ENCODE measurements around the gene TPK1. TPM values are rescaled to one million over a fixed set of nuclear protein-coding genes. Genes with fewer than 3 reads are reported as not detected.

The TPK1 gene
- total and polyA plus RNA-seq, 7 experiments from 2014 or later = 18.2 to 32.9 (median 26.3) TPM

DNA sequence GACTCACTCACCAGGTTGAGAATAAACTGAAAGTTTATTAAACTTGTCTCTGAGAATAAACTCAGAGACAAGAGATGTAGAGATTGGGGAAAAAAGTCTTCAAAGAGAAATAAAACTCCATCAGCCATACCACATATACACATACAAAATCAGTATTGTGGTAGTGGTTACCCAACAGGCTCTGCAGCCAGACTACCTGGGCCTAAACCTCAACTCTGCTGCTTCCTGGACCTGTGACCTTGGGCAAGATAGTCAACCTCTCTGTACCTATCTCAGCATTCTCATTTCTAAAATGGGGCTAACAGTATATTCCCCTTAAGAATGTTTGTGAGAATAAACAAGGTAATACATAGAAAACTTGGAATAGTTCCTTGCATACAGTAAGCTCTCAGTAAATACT, 15.3 kb downstream of the TPK1 start:
- Mint-ChIP-seq H3K4me3 (peak overlapping the region; percentile 14 to 84 (median 48)), H3K27me3 (no peaks in the 10 kb centered on the region), H3K9me3 (peaks cover 0 to 3% (median 0%) of the 10 kb centered on the region in 11 donors), H3K27ac (peak overlapping the region; percentile 51 to 96 (median 92)), H3K4me1 (peaks cover 35 to 95% (median 92%) of the 10 kb centered on the region in 7 donors), H3K36me3 (peaks cover 0 to 21% (median 14%) of the 10 kb centered on the region in 5 donors)
- ATAC-seq (peak; percentile 35), DNase-seq (peak in 1 of 9 donors; percentile 10)
- peak overlapping the region; percentile 24 for H3K27ac ChIP-seq (ENCODE audit: low read depth, low read length)
- no peak overlapping the region for H3K4me3 ChIP-seq (ENCODE audit: low read length)
- CTCF ChIA-PET = interaction anchor here (1.0 to 1.8 kb wide), 4 partner anchors 8 to 35 kb away, joined by 3 to 10 read pairs (median 5); no protein-coding TSS in a partner anchor
- POLR2A ChIA-PET = interaction anchor here (0.8 to 9.6 kb wide), 4 partner anchors 8 to 32 kb away, joined by 3 to 394 read pairs (median 14); partner anchors contain the start of gene TPK1
- no peaks in the 10 kb centered on the region for H3K36me3 ChIP-seq (ENCODE audit: control insufficient read depth in 2 of 3, insufficient read depth in 3 of 3, low read length in 3 of 3)
- no peaks in the 10 kb centered on the region for H3K27me3 ChIP-seq (ENCODE audit: control insufficient read depth in 2 of 2, insufficient read depth in 2 of 2, low read length in 2 of 2)
- no peaks in the 10 kb centered on the region for H3K9me3 ChIP-seq (ENCODE audit: control insufficient read depth in 2 of 3, low read length in 3 of 3)
- peaks cover 36 to 57% of the 10 kb centered on the region in 2 donors for H3K4me1 ChIP-seq (ENCODE audit: control insufficient read depth in 2 of 2, insufficient read depth in 2 of 2, low read length in 2 of 2)
- intact Hi-C loops (cut with micrococcal nuclease) = loop anchor here (1.0 to 5.0 kb wide), 3 partner anchors 8 to 33 kb away; no protein-coding TSS in a partner anchor

DNA sequence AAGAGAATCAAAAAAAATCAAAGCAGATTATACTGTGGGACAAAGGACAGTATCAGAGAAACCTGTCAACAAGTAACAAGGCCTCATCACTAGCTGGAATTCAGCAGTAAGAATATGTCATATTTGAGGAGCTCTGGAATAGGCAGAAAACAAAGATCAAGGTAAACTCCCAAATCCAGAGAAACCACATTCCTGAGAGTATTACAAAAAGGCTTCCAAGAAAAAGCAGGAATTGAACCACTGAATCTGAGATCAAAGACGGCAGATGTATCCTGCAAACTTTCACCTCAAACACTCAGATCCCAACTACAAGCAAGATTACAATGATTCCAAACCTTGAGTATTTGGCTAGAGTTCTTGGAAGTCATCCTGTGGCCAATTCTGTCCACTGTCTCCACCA, 16.3 kb downstream of the TPK1 start:
- Mint-ChIP-seq H3K4me3 (peak overlapping the region in 9 of 10 donors; percentile 27 to 84 (median 64)), H3K27ac (peak overlapping the region; percentile 87 to 97 (median 93)), H3K9me3 (peaks cover 0 to 3% (median 0%) of the 10 kb centered on the region in 11 donors), H3K36me3 (peaks cover 0 to 21% (median 6%) of the 10 kb centered on the region in 5 donors), H3K27me3 (no peaks in the 10 kb centered on the region), H3K4me1 (peaks cover 34 to 95% (median 89%) of the 10 kb centered on the region in 7 donors)
- DNase-seq = no peak
- no peak for ATAC-seq
- CTCF ChIA-PET = interaction anchor here (1.0 to 1.7 kb wide), 2 partner anchors 14 to 16 kb away, joined by 3 to 7 read pairs; no protein-coding TSS in a partner anchor
- POLR2A ChIA-PET = interaction anchor here (0.7 to 9.6 kb wide), 5 partner anchors 7 to 104 kb away, joined by 3 to 394 read pairs (median 9); partner anchors contain the start of gene TPK1
- peaks cover 36 to 57% of the 10 kb centered on the region in 2 donors for H3K4me1 ChIP-seq (ENCODE audit: control insufficient read depth in 2 of 2, insufficient read depth in 2 of 2, low read length in 2 of 2)
- H3K36me3 ChIP-seq (ENCODE audit: control insufficient read depth in 2 of 3, insufficient read depth in 3 of 3, low read length in 3 of 3) = no peaks in the 10 kb centered on the region
- no peaks in the 10 kb centered on the region for H3K9me3 ChIP-seq (ENCODE audit: control insufficient read depth in 2 of 3, low read length in 3 of 3)
- peak overlapping the region; percentile 73 for H3K27ac ChIP-seq (ENCODE audit: low read depth, low read length)
- H3K4me3 ChIP-seq (ENCODE audit: low read length) = peak overlapping the region; percentile 1
- intact Hi-C loops (cut with micrococcal nuclease) = no loop called here
- H3K27me3 ChIP-seq (ENCODE audit: control insufficient read depth in 2 of 2, insufficient read depth in 2 of 2, low read length in 2 of 2) = no peaks in the 10 kb centered on the region

DNA sequence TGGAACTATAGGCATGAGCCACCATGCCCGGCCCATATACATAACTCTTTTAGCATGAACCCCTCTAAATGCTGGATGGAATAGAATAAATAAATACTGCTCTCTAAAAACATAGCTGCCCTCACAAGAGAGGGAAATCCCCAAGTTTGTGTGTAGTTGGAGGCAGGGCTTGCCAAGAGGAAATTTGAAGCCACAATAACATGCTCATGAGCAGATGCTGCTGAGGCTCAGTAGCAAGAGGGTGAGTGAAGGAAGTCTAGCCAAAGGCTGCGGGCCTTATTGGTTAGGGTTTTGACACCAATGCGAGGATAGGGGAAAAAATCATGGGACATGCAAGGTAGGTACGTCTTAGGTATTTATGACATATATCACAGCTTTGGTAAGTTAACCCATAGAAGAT, 17.3 kb downstream of the TPK1 start:
- ChIA-PET POLR2A (interaction anchor here (0.8 to 9.6 kb wide), 6 partner anchors 8 to 25 kb away, joined by 3 to 394 read pairs (median 9); partner anchors contain the start of gene TPK1), CTCF (interaction anchor here (0.7 to 1.7 kb wide), 3 partner anchors 15 to 1948 kb away, joined by 5 to 7 read pairs (median 5); no protein-coding TSS in a partner anchor)
- no peaks in the 10 kb centered on the region for H3K27me3 ChIP-seq (ENCODE audit: control insufficient read depth in 2 of 2, insufficient read depth in 2 of 2, low read length in 2 of 2)
- peak; percentile 97 for ATAC-seq
- H3K4me1 Mint-ChIP-seq = peaks cover 35 to 95% (median 89%) of the 10 kb centered on the region in 7 donors
- H3K36me3 ChIP-seq (ENCODE audit: control insufficient read depth in 2 of 3, insufficient read depth in 3 of 3, low read length in 3 of 3) = no peaks in the 10 kb centered on the region
- H3K27ac ChIP-seq (ENCODE audit: low read depth, low read length) = peak overlapping the region; percentile 73
- DNase-seq = peak in 7 of 9 donors; percentile 64 to 83 (median 76)
- intact Hi-C loops (cut with micrococcal nuclease) = loop anchor here (1.0 kb wide), 2 partner anchors 11 to 17 kb away; no protein-coding TSS in a partner anchor
- no peaks in the 10 kb centered on the region for H3K9me3 ChIP-seq (ENCODE audit: control insufficient read depth in 2 of 3, low read length in 3 of 3)
- peak overlapping the region; percentile 62 to 84 (median 72) for H3K4me3 Mint-ChIP-seq
- peaks cover 0 to 3% (median 0%) of the 10 kb centered on the region in 11 donors for H3K9me3 Mint-ChIP-seq
- H3K4me3 ChIP-seq (ENCODE audit: low read length) = no peak overlapping the region
- H3K27me3 Mint-ChIP-seq = no peaks in the 10 kb centered on the region
- H3K36me3 Mint-ChIP-seq = peaks cover 0 to 21% (median 5%) of the 10 kb centered on the region in 5 donors
- peak overlapping the region; percentile 87 to 97 (median 93) for H3K27ac Mint-ChIP-seq
- H3K4me1 ChIP-seq (ENCODE audit: control insufficient read depth in 2 of 2, insufficient read depth in 2 of 2, low read length in 2 of 2) = peaks cover 37 to 56% of the 10 kb centered on the region in 2 donors

DNA sequence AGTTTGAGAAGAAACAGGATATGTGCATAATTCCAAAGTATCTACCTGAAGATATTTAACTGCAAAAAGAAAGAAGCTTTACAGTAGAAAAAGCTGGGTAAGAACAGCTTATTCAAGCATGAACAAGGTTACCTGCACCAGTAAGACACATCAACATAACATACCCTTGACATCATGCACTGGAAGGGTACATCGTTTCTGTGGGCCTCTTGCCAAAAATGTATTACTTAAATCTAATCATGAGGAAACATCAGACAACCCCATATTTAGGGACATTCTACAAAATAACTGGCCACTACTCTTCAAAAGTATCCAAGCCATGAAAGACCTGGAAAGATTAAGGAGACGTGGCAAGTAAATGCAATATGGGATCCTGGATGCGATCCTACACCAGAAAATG, 18.9 kb downstream of the TPK1 start:
- CTCF ChIA-PET = interaction anchor here (0.6 kb wide), 1 partner anchor 27 kb away, joined by 3 read pairs; no protein-coding TSS in a partner anchor
- Histone ChIP-seq H3K4me1 (ENCODE audit: control insufficient read depth in 2 of 2, insufficient read depth in 2 of 2, low read length in 2 of 2) (peaks cover 48 to 60% of the 10 kb centered on the region in 2 donors), H3K27me3 (ENCODE audit: control insufficient read depth in 2 of 2, insufficient read depth in 2 of 2, low read length in 2 of 2) (no peaks in the 10 kb centered on the region), H3K27ac (ENCODE audit: low read depth, low read length) (no peak overlapping the region), H3K36me3 (ENCODE audit: control insufficient read depth in 2 of 3, insufficient read depth in 3 of 3, low read length in 3 of 3) (no peaks in the 10 kb centered on the region), H3K4me3 (ENCODE audit: low read length) (no peak overlapping the region), H3K9me3 (ENCODE audit: control insufficient read depth in 2 of 3, low read length in 3 of 3) (no peaks in the 10 kb centered on the region)
- ATAC-seq = no peak
- intact Hi-C loops (cut with micrococcal nuclease) = no loop called here
- Mint-ChIP-seq H3K27ac (peak overlapping the region in 7 of 9 donors; percentile 68 to 96 (median 93)), H3K4me1 (peaks cover 44 to 96% (median 91%) of the 10 kb centered on the region in 7 donors), H3K9me3 (peaks cover 0 to 3% (median 0%) of the 10 kb centered on the region in 11 donors), H3K4me3 (peak overlapping the region in 3 of 10 donors; percentile 14 to 84 (median 27)), H3K27me3 (no peaks in the 10 kb centered on the region), H3K36me3 (peaks cover 0 to 20% (median 5%) of the 10 kb centered on the region in 5 donors)
- no peak for DNase-seq
- POLR2A ChIA-PET = interaction anchor here (0.6 to 9.6 kb wide), 4 partner anchors 10 to 45 kb away, joined by 6 to 394 read pairs (median 12); partner anchors contain the start of gene TPK1

DNA sequence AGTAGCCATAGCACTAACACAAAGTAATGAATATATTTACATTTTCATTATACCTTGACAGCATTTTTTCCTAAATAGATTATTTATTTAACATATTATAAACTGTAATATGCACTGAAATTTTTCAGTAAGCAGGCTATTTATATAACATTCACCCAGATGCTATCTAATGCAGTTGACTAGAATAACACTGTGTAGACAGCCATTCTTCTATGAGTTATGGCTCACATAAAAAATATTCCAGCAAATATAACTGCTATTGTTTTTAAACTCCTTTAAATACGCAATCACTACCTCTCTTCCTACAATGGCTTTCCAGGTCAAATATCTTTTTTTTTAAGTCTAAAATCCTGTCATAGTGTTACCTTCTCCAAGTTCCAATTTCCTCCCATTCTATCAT, 21.6 kb downstream of the TPK1 start:
- H3K4me3 ChIP-seq (ENCODE audit: low read length) = no peak overlapping the region
- H3K9me3 Mint-ChIP-seq = peaks cover 0 to 3% (median 0%) of the 10 kb centered on the region in 11 donors
- H3K9me3 ChIP-seq (ENCODE audit: control insufficient read depth in 2 of 3, low read length in 3 of 3) = no peaks in the 10 kb centered on the region
- H3K36me3 ChIP-seq (ENCODE audit: control insufficient read depth in 2 of 3, insufficient read depth in 3 of 3, low read length in 3 of 3) = no peaks in the 10 kb centered on the region
- H3K4me1 ChIP-seq (ENCODE audit: control insufficient read depth in 2 of 2, insufficient read depth in 2 of 2, low read length in 2 of 2) = peaks cover 37 to 51% of the 10 kb centered on the region in 2 donors
- H3K4me3 Mint-ChIP-seq = peak overlapping the region in 2 of 10 donors; percentile 9 to 75
- no peak for ATAC-seq
- intact Hi-C loops (cut with micrococcal nuclease) = loop anchor here in 1 of 2 donors (5.0 kb wide), 1 partner anchor 33 kb away; no protein-coding TSS in a partner anchor
- ChIA-PET CTCF (interaction anchor here (2.9 kb wide), 1 partner anchor 21 kb away, joined by 20 read pairs; the partner anchor contains the start of gene TPK1), POLR2A (interaction anchor here (6.5 kb wide), 1 partner anchor 20 kb away, joined by 157 read pairs; the partner anchor contains the start of gene TPK1)
- no peaks in the 10 kb centered on the region for H3K27me3 ChIP-seq (ENCODE audit: control insufficient read depth in 2 of 2, insufficient read depth in 2 of 2, low read length in 2 of 2)
- peaks cover 38 to 92% (median 83%) of the 10 kb centered on the region in 7 donors for H3K4me1 Mint-ChIP-seq
- peak overlapping the region in 7 of 9 donors; percentile 6 to 91 (median 63) for H3K27ac Mint-ChIP-seq
- H3K27me3 Mint-ChIP-seq = no peaks in the 10 kb centered on the region
- H3K27ac ChIP-seq (ENCODE audit: low read depth, low read length) = no peak overlapping the region
- H3K36me3 Mint-ChIP-seq = peaks cover 0 to 14% (median 9%) of the 10 kb centered on the region in 5 donors
- no peak for DNase-seq
